SK-N-SH (cell line): ENCODE measurements around the gene MEI1. TPM values are rescaled to one million over a fixed set of nuclear protein-coding genes. Genes with fewer than 3 reads are reported as not detected.

Source experiments
- CTCF ChIA-PET: fragments of 300-600, 350-600 bp; formaldehyde crosslinking; extraction: SDS; loops from one replicate; lab custom pipeline; 2021; lab: Yijun Ruan, JAX
- POLR2A ChIA-PET: fragments of 350-600 bp; sonication (Branson Sonifier 250); formaldehyde crosslinking; extraction: SDS; loops from one replicate; lab custom pipeline; 2020; ENCODE audit warnings: antibody characterized with exemption, inconsistent platforms; lab: Yijun Ruan, JAX
- DNase-seq: peaks from one replicate; pipeline ENCODE4 v3.0.0; 2012
- H2AFZ ChIP-seq: fragments of 200-600 bp; sonication (generic); 2 replicates; pipeline ENCODE4 v1.8.1; 2016; ENCODE audit warnings: antibody characterized with exemption, mild to moderate bottlenecking, low read depth
- H3F3A ChIP-seq: fragments of 200-600 bp; sonication (generic); replicated peaks from 2 replicates; pipeline ENCODE3; 2016; ENCODE audit warnings: antibody characterized with exemption, mild to moderate bottlenecking; ENCODE audit not compliant: insufficient read depth
- H3K27ac ChIP-seq, 2 experiments: fragments of 200-500 bp in 1 of 2; fragments of 200-600 bp in 1 of 2; sonication (Bioruptor generic) in 1 of 2; sonication (generic), shearing (Covaris generic) in 1 of 2; 2 replicates each; pipeline versions ENCODE4 v1.5.1 to v1.6.1; 2014 to 2016; ENCODE audit warnings: low read depth in 2 of 2, inconsistent platforms in 1 of 2, low read length in 1 of 2, mild to moderate bottlenecking in 1 of 2, mixed read lengths in 1 of 2
- H3K27me3 ChIP-seq: fragments of 200-600 bp; sonication (generic), shearing (Covaris generic); 2 replicates; pipeline ENCODE4 v1.6.1; 2016; ENCODE audit warnings: mixed run types; ENCODE audit not compliant: insufficient read depth
- H3K36me3 ChIP-seq, 2 experiments: fragments of 200-500 bp in 1 of 2; fragments of 200-600 bp in 1 of 2; sonication (Bioruptor generic) in 1 of 2; sonication (generic) in 1 of 2; replicated peaks in 1 of 2; 2 replicates each; pipeline versions ENCODE3 to v1.5.1; 2014 to 2016; ENCODE audit warnings: low read length in 1 of 2, mild to moderate bottlenecking in 1 of 2; ENCODE audit not compliant: insufficient read depth in 2 of 2, control insufficient read depth in 1 of 2
- H3K4me1 ChIP-seq, 2 experiments: fragments of 200-500 bp in 1 of 2; fragments of 200-600 bp in 1 of 2; sonication (Bioruptor generic) in 1 of 2; sonication (generic), shearing (Covaris generic) in 1 of 2; 2 replicates each; pipeline versions ENCODE4 v1.5.1 to v1.6.1; 2014 to 2016; ENCODE audit warnings: low read depth in 1 of 2, low read length in 1 of 2, mixed run types in 1 of 2; ENCODE audit not compliant: insufficient read depth in 2 of 2, control insufficient read depth in 1 of 2
- H3K4me2 ChIP-seq: fragments of 200-600 bp; sonication (generic), shearing (Covaris generic); 2 replicates; pipeline ENCODE4 v1.6.1; 2017; ENCODE audit warnings: mixed run types
- H3K4me3 ChIP-seq, 2 experiments: fragments of 200-500 bp in 1 of 2; fragments of 200-600 bp in 1 of 2; sonication (Bioruptor generic) in 1 of 2; sonication (generic), shearing (Covaris generic) in 1 of 2; 2 replicates each; pipeline versions ENCODE4 v1.5.1 to v1.8.1; 2014 to 2016; ENCODE audit warnings: low read depth in 2 of 2, inconsistent platforms in 1 of 2, low read length in 1 of 2, mild to moderate bottlenecking in 1 of 2, mixed read lengths in 1 of 2, moderate library complexity in 1 of 2
- H3K79me2 ChIP-seq: fragments of 200-600 bp; sonication (generic); 2 replicates; pipeline ENCODE4 v1.8.1; 2017; ENCODE audit warnings: mild to moderate bottlenecking; ENCODE audit not compliant: insufficient read depth
- H3K9ac ChIP-seq: fragments of 200-600 bp; sonication (generic); 2 replicates; pipeline ENCODE4 v1.6.1; 2017; ENCODE audit warnings: mixed run types
- H3K9me2 ChIP-seq: fragments of 200-600 bp; sonication (generic); 2 replicates; pipeline ENCODE4 v1.6.1; 2017; ENCODE audit warnings: mixed run types
- H3K9me3 ChIP-seq: fragments of 200-600 bp; sonication (generic); 2 replicates; pipeline ENCODE4 v1.6.1; 2017; ENCODE audit warnings: mixed run types, mild to moderate bottlenecking, moderate library complexity
- H4K20me1 ChIP-seq: fragments of 200-600 bp; sonication (generic); 2 replicates; pipeline ENCODE4 v1.6.1; 2017; ENCODE audit warnings: mild to moderate bottlenecking, mixed run types; ENCODE audit not compliant: insufficient read depth
- ELF1 ChIP-seq: IDR thresholded peaks from 2 replicates; pipeline ENCODE4 v1.4.0; 2012
- EZH2phosphoT487 ChIP-seq: fragments of 200-600 bp; sonication (generic); IDR thresholded peaks from 2 replicates; pipeline ENCODE4 v1.6.1; 2017; ENCODE audit warnings: low read depth, mixed run types, mild to moderate bottlenecking, antibody characterized with exemption, moderate library complexity, borderline replicate concordance
- FOXM1 ChIP-seq: IDR thresholded peaks from 2 replicates; pipeline ENCODE4 v1.4.0; 2012; ENCODE audit warnings: low read depth, mild to moderate bottlenecking
- GABPA ChIP-seq: IDR thresholded peaks from 2 replicates; pipeline ENCODE4 v1.4.0; 2012; ENCODE audit warnings: low read depth, mild to moderate bottlenecking
- MXI1 ChIP-seq: IDR thresholded peaks from 2 replicates; pipeline ENCODE4 v1.6.1; 2012; ENCODE audit warnings: mild to moderate bottlenecking, low read depth, low read length, improper control_type of control experiment
- RAD21 ChIP-seq: IDR thresholded peaks from 2 replicates; pipeline ENCODE4 v1.6.1; 2012; ENCODE audit warnings: mild to moderate bottlenecking, low read length
- RCOR1 ChIP-seq: fragments of 150-350 bp; IDR thresholded peaks from 2 replicates; pipeline ENCODE4 v1.6.1; 2017; ENCODE audit warnings: antibody characterized with exemption, low read length
- RFX5 ChIP-seq: IDR thresholded peaks from 2 replicates; pipeline ENCODE4 v1.6.1; 2012; ENCODE audit warnings: mild to moderate bottlenecking, improper control_type of control experiment, low read length
- TAF1 ChIP-seq: IDR thresholded peaks from 2 replicates; pipeline ENCODE4 v1.6.1; 2012; ENCODE audit warnings: low read depth, mild to moderate bottlenecking, low read length, moderate library complexity, borderline replicate concordance
- YY1 ChIP-seq: IDR thresholded peaks from 2 replicates; pipeline ENCODE4 v1.4.0; 2012; ENCODE audit warnings: low read depth, mild to moderate bottlenecking
- WGBS: methylation state at CpG from one replicate; pipeline ENCODE4 v1.1.6; 2017; ENCODE audit warnings: low lambda C conversion rate; 5-methylcytosine and 5-hydroxymethylcytosine counted together
- polyA plus RNA-seq, 3 experiments: library from polyadenylated mRNA; depleted of rRNA; stranded (reverse); fragments of >200 nt; gene quantifications; 2 replicates each; pipeline ENCODE4 v1.2.3, GENCODE V29; 2012
- TF ChIP-seq, protein P1 (sequence below): fragments of 150-350 bp; IDR thresholded peaks from 2 replicates; pipeline ENCODE4 v1.6.1; 2017; ENCODE audit warnings: antibody characterized with exemption, low read length, low read depth, borderline replicate concordance
- TF ChIP-seq, protein P2 (sequence below): fragments of 150-350 bp; IDR thresholded peaks from 2 replicates; pipeline ENCODE4 v1.6.1; 2016; ENCODE audit warnings: mild to moderate bottlenecking, low read depth, low read length
- TF ChIP-seq, protein P3 (sequence below): fragments of 200-600 bp; sonication (generic); IDR thresholded peaks from 2 replicates; pipeline ENCODE4 v1.6.1; 2017; ENCODE audit warnings: antibody characterized with exemption, mild to moderate bottlenecking, moderate library complexity
- TF ChIP-seq, protein P4 (sequence below): IDR thresholded peaks from 2 replicates; pipeline ENCODE4; 2012

The MEI1 gene
- polyA plus RNA-seq, 1 of the 3 experiments (the other 2 are of a cell fraction) = not detected

DNA sequence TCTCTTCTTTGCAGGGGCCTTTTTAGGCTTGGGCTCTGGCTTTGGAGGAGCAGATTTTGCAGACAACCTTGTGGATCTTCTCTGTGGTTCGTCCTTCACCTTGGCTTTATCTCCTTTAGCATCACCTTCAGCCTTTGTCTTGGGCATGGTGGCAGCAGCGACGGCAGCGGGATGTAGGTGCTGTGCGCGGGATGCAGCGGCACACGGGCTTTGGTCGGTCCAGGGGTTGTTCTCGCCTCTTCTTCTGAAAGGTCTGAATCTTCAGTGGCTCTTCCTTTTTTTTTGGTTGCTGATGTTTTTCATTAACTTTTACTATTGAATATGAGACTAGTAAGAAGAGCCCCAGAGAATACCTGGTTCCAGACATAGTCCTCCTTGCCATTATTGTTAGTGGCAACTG, 10.0 kb downstream of the MEI1 start (continued):
- TF ChIP-seq, protein P1, sequence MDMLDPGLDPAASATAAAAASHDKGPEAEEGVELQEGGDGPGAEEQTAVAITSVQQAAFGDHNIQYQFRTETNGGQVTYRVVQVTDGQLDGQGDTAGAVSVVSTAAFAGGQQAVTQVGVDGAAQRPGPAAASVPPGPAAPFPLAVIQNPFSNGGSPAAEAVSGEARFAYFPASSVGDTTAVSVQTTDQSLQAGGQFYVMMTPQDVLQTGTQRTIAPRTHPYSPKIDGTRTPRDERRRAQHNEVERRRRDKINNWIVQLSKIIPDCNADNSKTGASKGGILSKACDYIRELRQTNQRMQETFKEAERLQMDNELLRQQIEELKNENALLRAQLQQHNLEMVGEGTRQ = no peak
- TF ChIP-seq ELF1 = no peak
- no peak for TF ChIP-seq TAF1
- TF ChIP-seq RAD21 = no peak
- no peak for TF ChIP-seq FOXM1
- TF ChIP-seq RCOR1 = no peak
- TF ChIP-seq RFX5 = no peak
- no peak for TF ChIP-seq MXI1
- TF ChIP-seq, protein P2, sequence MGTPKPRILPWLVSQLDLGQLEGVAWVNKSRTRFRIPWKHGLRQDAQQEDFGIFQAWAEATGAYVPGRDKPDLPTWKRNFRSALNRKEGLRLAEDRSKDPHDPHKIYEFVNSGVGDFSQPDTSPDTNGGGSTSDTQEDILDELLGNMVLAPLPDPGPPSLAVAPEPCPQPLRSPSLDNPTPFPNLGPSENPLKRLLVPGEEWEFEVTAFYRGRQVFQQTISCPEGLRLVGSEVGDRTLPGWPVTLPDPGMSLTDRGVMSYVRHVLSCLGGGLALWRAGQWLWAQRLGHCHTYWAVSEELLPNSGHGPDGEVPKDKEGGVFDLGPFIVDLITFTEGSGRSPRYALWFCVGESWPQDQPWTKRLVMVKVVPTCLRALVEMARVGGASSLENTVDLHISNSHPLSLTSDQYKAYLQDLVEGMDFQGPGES = no peak
- no peak for TF ChIP-seq EZH2phosphoT487
- no peak for TF ChIP-seq YY1
- TF ChIP-seq GABPA = no peak
- TF ChIP-seq, protein P3, sequence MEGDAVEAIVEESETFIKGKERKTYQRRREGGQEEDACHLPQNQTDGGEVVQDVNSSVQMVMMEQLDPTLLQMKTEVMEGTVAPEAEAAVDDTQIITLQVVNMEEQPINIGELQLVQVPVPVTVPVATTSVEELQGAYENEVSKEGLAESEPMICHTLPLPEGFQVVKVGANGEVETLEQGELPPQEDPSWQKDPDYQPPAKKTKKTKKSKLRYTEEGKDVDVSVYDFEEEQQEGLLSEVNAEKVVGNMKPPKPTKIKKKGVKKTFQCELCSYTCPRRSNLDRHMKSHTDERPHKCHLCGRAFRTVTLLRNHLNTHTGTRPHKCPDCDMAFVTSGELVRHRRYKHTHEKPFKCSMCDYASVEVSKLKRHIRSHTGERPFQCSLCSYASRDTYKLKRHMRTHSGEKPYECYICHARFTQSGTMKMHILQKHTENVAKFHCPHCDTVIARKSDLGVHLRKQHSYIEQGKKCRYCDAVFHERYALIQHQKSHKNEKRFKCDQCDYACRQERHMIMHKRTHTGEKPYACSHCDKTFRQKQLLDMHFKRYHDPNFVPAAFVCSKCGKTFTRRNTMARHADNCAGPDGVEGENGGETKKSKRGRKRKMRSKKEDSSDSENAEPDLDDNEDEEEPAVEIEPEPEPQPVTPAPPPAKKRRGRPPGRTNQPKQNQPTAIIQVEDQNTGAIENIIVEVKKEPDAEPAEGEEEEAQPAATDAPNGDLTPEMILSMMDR = no peak

DNA sequence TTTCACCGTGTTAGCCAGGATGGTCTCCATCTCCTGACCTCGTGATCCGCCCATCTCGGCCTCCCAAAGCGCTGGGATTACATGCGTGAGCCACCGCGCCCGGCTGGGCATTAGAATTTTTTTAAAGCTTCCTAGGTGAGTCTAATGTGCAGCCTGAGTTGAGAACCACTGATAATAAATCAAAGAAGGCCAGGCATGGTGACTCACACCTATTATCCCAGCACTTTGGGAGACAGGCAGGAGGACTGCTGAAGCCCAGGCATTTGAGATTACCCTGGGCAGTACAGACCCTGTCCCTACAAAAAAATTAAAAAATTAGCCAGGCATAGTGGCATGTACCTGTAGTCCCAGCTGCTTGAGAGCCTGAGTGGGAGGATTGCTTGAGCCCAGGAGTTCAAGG, 13.7 kb downstream of the MEI1 start:
- WGBS = 89% methylated on average over 9 of the region's 9 CpGs
- CTCF ChIA-PET = no interaction called here
- no peaks in the 10 kb centered on the region for H3K79me2 ChIP-seq
- H3F3A ChIP-seq = no peaks in the 10 kb centered on the region
- no peak overlapping the region for H3K4me2 ChIP-seq
- no peak overlapping the region for H3K27ac ChIP-seq
- H3K4me1 ChIP-seq = no peaks in the 10 kb centered on the region
- no peaks in the 10 kb centered on the region for H3K27me3 ChIP-seq
- H3K9ac ChIP-seq = no peak overlapping the region
- H4K20me1 ChIP-seq = no peaks in the 10 kb centered on the region
- TF ChIP-seq, protein P4, sequence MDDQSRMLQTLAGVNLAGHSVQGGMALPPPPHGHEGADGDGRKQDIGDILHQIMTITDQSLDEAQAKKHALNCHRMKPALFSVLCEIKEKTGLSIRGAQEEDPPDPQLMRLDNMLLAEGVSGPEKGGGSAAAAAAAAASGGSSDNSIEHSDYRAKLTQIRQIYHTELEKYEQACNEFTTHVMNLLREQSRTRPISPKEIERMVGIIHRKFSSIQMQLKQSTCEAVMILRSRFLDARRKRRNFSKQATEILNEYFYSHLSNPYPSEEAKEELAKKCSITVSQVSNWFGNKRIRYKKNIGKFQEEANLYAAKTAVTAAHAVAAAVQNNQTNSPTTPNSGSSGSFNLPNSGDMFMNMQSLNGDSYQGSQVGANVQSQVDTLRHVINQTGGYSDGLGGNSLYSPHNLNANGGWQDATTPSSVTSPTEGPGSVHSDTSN = no peak
- no peaks in the 10 kb centered on the region for H3K9me2 ChIP-seq
- no peaks in the 10 kb centered on the region for H3K36me3 ChIP-seq
- POLR2A ChIA-PET = no interaction called here
- DNase-seq = no peak
- no peak overlapping the region for H2AFZ ChIP-seq
- no peaks in the 10 kb centered on the region for H3K9me3 ChIP-seq
- H3K4me3 ChIP-seq = no peak overlapping the region
